Measurements from ENCODE around the gene ACTR3C.
"Not testable (repeated sequence)": the region's sequence is repeated elsewhere in the genome, so short reads cannot be mapped to it uniquely, and the experiment has no call there.

ACTR3C gene

DNA sequence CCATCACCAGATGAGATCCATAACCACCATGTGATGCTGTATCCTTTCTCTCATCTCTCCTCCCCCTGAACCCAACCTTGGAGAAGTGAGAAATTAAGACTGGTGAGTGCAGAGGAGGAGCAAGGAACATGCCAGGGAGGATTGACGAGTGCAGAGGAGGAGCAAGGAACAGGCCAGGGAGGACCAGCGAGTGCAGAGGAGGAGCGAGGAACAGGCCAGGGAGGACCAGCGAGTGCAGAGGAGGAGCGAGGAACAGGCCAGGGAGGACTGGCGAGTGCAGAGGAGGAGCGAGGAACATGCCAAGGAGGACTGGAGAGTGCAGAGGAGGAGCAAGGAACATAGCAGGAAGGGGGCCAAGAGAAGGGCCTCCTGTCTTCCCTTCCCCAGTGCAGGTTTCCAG, 118.8 kb downstream of the ACTR3C start:
- DNase-seq (ENCODE audit: low read depth in 2 of 2) = not testable (repeated sequence)

DNA sequence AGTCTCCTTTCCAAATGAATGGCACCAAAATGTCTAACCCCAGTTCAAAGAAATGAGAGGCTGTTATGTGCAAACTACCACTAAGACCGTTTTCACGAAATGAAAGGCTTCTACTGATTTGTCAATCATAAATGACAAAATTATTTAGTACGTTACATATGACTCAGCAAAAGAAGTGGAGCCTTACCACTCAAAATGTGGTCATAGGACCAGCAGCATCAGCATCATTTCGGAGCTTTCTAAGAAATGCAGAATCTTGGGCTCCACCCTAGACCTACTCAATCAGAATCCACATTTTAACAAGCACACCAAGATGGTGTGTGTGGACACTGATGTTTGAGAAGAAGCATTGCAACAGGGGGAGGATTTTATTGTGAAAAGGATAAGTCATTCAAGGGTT, 120.5 kb downstream of the ACTR3C start:
- not testable (repeated sequence) for DNase-seq (ENCODE audit: low read depth in 2 of 2)
